ENCODE data around the gene CREB3L1. TPM values are rescaled to one million over a fixed set of nuclear protein-coding genes. Genes with fewer than 3 reads are reported as not detected.
A peak's percentile ranks its signal among the peaks of the same experiment; 100 is the strongest.

Gene CREB3L1
- total RNA-seq, 6 experiments from 2014 or later, result 282 to 328 (median 310) TPM

DNA sequence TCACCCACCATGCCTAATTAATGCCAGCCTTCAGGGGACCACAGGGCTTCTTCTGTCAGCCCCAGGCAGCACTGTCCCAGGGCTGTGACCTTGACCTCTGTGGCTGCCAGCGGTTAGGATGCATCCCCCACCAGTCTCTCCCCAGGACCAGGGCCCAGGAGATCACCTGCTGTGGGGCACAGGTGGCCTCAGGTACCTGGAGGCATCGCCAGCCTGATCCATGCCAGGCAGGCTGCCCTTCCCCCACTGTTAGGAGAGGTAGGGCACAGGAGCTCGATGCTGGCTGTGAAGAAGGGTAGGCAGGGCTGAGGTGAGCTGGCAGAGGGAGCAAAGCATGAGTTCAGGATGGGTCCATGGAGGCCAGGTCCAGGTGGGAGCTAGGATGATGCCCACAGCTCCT is 87.3 kb downstream of the CREB3L1 start:
- peaks cover 26% of the 10 kb centered on the region for H3K4me1 Mint-ChIP-seq (ENCODE audit: low read depth)
- TF ChIP-seq, protein P1, sequence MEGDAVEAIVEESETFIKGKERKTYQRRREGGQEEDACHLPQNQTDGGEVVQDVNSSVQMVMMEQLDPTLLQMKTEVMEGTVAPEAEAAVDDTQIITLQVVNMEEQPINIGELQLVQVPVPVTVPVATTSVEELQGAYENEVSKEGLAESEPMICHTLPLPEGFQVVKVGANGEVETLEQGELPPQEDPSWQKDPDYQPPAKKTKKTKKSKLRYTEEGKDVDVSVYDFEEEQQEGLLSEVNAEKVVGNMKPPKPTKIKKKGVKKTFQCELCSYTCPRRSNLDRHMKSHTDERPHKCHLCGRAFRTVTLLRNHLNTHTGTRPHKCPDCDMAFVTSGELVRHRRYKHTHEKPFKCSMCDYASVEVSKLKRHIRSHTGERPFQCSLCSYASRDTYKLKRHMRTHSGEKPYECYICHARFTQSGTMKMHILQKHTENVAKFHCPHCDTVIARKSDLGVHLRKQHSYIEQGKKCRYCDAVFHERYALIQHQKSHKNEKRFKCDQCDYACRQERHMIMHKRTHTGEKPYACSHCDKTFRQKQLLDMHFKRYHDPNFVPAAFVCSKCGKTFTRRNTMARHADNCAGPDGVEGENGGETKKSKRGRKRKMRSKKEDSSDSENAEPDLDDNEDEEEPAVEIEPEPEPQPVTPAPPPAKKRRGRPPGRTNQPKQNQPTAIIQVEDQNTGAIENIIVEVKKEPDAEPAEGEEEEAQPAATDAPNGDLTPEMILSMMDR (IDR thresholded peaks at IDR 0.05), result no peak
- H3K27ac Mint-ChIP-seq, result 0 out of 2 replicates have a peak overlapping the region, but pooled peaks have one; percentile 15
- H3K4me3 Mint-ChIP-seq, result no peak overlapping the region
- no peaks in the 10 kb centered on the region for H3K36me3 Mint-ChIP-seq (ENCODE audit: low read depth)
- no peaks in the 10 kb centered on the region; the same call in 1 of the 2 replicates for H3K27me3 Mint-ChIP-seq (ENCODE audit: insufficient read depth)
- H3K9me3 Mint-ChIP-seq, result no peaks in the 10 kb centered on the region
- DNase-seq, result no peak

DNA sequence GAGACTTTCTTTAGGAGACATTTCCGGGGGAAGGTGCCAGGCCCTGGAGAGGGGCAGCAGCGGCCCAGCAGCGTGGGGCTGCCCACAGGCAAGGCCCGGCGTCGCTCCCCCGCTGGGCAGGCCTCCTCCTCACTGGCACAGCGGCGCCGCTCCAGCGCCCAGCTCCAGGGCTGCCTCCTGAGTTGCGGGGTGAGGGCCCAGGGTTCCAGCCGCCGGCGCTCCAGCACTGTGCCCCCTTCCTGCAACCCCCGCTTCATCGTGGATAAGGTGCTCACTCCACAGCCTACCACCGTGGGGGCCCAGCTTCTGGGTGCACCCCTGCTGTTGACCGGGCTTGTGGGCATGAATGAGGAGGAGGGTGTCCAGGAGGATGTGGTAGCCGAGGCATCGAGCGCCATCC is 88.8 kb downstream of the CREB3L1 start:
- H3K36me3 Mint-ChIP-seq (ENCODE audit: low read depth), result no peaks in the 10 kb centered on the region
- H3K27ac Mint-ChIP-seq, result no peak overlapping the region
- no peaks in the 10 kb centered on the region for H3K9me3 Mint-ChIP-seq
- TF ChIP-seq, protein P1 (IDR thresholded peaks at IDR 0.05), result no peak
- no peak overlapping the region for H3K4me3 Mint-ChIP-seq
- DNase-seq, result no peak
- no peaks in the 10 kb centered on the region for H3K27me3 Mint-ChIP-seq (ENCODE audit: insufficient read depth)
- peaks cover 23% of the 10 kb centered on the region for H3K4me1 Mint-ChIP-seq (ENCODE audit: low read depth)

DNA sequence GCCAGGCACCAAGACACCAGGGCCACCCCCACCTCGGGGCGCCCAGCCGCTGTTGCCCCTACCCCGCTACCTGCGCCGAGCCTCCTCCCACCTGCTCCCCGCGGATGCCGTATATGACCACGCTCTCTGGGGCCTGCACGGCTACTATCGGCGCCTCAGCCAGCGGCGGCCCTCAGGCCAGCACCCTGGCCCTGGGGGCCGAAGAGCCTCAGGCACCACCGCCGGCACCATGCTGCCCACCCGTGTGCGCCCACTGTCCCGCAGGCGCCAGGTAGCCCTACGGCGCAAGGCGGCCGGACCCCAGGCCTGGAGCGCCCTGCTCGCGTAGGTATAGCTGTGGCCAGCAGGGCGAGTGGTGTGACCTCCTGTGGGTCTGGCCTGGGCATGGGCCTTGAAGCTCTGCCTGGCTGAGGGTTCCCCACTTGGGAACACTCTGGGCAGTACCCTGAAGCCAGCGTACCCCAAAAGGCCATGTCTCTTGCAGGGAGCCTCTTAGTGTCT is 89.2 kb downstream of the CREB3L1 start:
- H3K4me1 Mint-ChIP-seq (ENCODE audit: low read depth), result peaks cover 21% of the 10 kb centered on the region
- H3K36me3 Mint-ChIP-seq (ENCODE audit: low read depth), result no peaks in the 10 kb centered on the region
- H3K27ac Mint-ChIP-seq, result no peak overlapping the region
- H3K27me3 Mint-ChIP-seq (ENCODE audit: insufficient read depth), result no peaks in the 10 kb centered on the region
- no peaks in the 10 kb centered on the region for H3K9me3 Mint-ChIP-seq
- H3K4me3 Mint-ChIP-seq, result no peak overlapping the region
- DNase-seq, result no peak
- TF ChIP-seq, protein P1 (IDR thresholded peaks at IDR 0.05), result no peak

DNA sequence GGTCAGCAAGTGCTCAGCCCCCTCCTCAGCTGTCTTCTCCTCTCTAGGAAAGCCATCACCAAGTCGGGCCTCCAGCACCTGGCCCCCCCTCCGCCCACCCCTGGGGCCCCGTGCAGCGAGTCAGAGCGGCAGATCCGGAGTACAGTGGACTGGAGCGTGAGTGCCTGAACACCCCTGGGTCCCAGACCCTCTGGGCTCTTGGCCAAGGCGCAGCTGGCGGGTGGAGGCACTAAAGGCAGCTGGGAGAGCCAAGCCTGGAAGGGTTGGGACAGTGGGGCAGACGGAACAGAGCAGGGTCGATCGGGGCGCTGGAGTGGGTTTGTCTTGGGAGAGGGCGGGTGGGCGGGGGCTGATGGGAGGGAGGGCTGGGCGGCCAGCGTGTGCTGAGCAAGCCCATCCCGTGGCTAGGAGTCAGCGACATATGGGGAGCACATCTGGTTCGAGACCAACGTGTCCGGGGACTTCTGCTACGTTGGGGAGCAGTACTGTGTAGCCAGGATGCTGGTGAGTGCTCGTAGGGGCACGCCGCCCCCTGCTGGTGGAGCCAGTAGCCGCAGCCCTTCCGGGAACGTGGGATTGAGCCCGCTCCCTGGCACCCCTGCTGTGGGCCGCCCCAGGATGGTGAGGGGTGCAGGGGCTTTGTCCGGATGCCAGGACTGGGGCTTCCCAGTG is 89.9 kb downstream of the CREB3L1 start:
- TF ChIP-seq, protein P1 (IDR thresholded peaks at IDR 0.05), result peak; percentile 97
- Mint-ChIP-seq H3K4me3 (no peak overlapping the region), H3K36me3 (ENCODE audit: low read depth) (no peaks in the 10 kb centered on the region), H3K4me1 (ENCODE audit: low read depth) (peaks cover 21% of the 10 kb centered on the region), H3K9me3 (no peaks in the 10 kb centered on the region), H3K27ac (no peak overlapping the region), H3K27me3 (ENCODE audit: insufficient read depth) (no peaks in the 10 kb centered on the region)
- peak; percentile 24 for DNase-seq

DNA sequence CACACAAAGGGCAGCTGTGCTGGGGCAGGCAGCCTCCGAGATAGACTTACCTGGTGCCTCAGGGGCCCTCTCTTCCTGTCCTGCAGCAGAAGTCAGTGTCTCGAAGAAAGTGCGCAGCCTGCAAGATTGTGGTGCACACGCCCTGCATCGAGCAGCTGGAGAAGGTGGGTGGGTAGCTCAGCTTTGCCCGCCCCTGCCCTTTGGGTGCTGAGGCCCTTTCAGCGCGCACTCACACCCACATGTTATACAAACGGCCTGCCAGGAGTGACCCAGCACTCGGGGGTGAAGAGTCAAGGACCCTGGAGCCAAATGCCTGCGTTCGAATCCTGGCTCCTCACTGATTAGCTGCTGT is 90.4 kb downstream of the CREB3L1 start:
- H3K9me3 Mint-ChIP-seq, result no peaks in the 10 kb centered on the region
- no peak overlapping the region for H3K27ac Mint-ChIP-seq
- no peaks in the 10 kb centered on the region for H3K36me3 Mint-ChIP-seq (ENCODE audit: low read depth)
- no peak overlapping the region for H3K4me3 Mint-ChIP-seq
- TF ChIP-seq, protein P1 (IDR thresholded peaks at IDR 0.05), result peak; percentile 64
- peaks cover 15% of the 10 kb centered on the region for H3K4me1 Mint-ChIP-seq (ENCODE audit: low read depth)
- H3K27me3 Mint-ChIP-seq (ENCODE audit: insufficient read depth), result no peaks in the 10 kb centered on the region
- DNase-seq, result no peak

Data from HFFc6 (cell line).